ENCODE measurements around the gene POMT1.
"Not testable (repeated sequence)": the region's sequence is repeated elsewhere in the genome, so short reads cannot be mapped to it uniquely, and the experiment has no call there.

Gene POMT1

GRCh38 chr9:131502781-131503625, at the start of gene POMT1:
TSS of gene POMT1 (plus strand) at chr9:131502918. CDS start at chr9:131504219, 1,301 bp downstream.
- peak; percentile 39 for DNase-seq (ENCODE audit: low read depth, low spot score)

- DNase-seq (ENCODE audit: low read depth, low spot score), result no peak
Observed at GRCh38 chr9:131454028-131454427, 48.7 kb upstream of the POMT1 start.

GRCh38 chr9:131455655-131456054, 47.1 kb upstream of the POMT1 start:
- DNase-seq (ENCODE audit: low read depth, low spot score), result not testable (repeated sequence)

- DNase-seq (ENCODE audit: low read depth, low spot score), result no peak
Observed at GRCh38 chr9:131457746-131458145, 45.0 kb upstream of the POMT1 start.

- no peak for DNase-seq (ENCODE audit: low read depth, low spot score)
Observed at GRCh38 chr9:131459056-131459455, 43.7 kb upstream of the POMT1 start.

- DNase-seq (ENCODE audit: low read depth, low spot score), result no peak
Observed at GRCh38 chr9:131461166-131461565, 41.6 kb upstream of the POMT1 start.

GRCh38 chr9:131464354-131465000, 38.2 kb upstream of the POMT1 start:
- DNase-seq (ENCODE audit: low read depth, low spot score), result no peak

- DNase-seq (ENCODE audit: low read depth, low spot score), result no peak
Observed at GRCh38 chr9:131465401-131465800, 37.3 kb upstream of the POMT1 start.

GRCh38 chr9:131467214-131467935, 35.3 kb upstream of the POMT1 start:
- DNase-seq (ENCODE audit: low read depth, low spot score), result no peak

- DNase-seq (ENCODE audit: low read depth, low spot score), result no peak
Observed at GRCh38 chr9:131468031-131468430, 34.7 kb upstream of the POMT1 start.

GRCh38 chr9:131469356-131469755, 33.4 kb upstream of the POMT1 start:
- no peak for DNase-seq (ENCODE audit: low read depth, low spot score)

GRCh38 chr9:131469951-131470350, 32.8 kb upstream of the POMT1 start:
- DNase-seq (ENCODE audit: low read depth, low spot score), result no peak

GRCh38 chr9:131470581-131470991, 32.1 kb upstream of the POMT1 start:
- no peak for DNase-seq (ENCODE audit: low read depth, low spot score)

GRCh38 chr9:131472085-131472484, 30.6 kb upstream of the POMT1 start:
- not testable (repeated sequence) for DNase-seq (ENCODE audit: low read depth, low spot score)

GRCh38 chr9:131473198-131473885, 29.4 kb upstream of the POMT1 start:
- DNase-seq (ENCODE audit: low read depth, low spot score), result no peak

- no peak for DNase-seq (ENCODE audit: low read depth, low spot score)
Observed at GRCh38 chr9:131473891-131474290, 28.8 kb upstream of the POMT1 start.

GRCh38 chr9:131474711-131475110, 28.0 kb upstream of the POMT1 start:
- no peak for DNase-seq (ENCODE audit: low read depth, low spot score)

- DNase-seq (ENCODE audit: low read depth, low spot score), result no peak
Observed at GRCh38 chr9:131475111-131475955, 27.4 kb upstream of the POMT1 start.

GRCh38 chr9:131475956-131476776, 26.6 kb upstream of the POMT1 start:
- DNase-seq (ENCODE audit: low read depth, low spot score), result no peak

- no peak for DNase-seq (ENCODE audit: low read depth, low spot score)
Observed at GRCh38 chr9:131476777-131477345, 25.9 kb upstream of the POMT1 start.
